ENCODE measurements around the gene SNAP91.
"Not testable (repeated sequence)": the region's sequence is repeated elsewhere in the genome, so short reads cannot be mapped to it uniquely, and the experiment has no call there.

The SNAP91 gene

DNA sequence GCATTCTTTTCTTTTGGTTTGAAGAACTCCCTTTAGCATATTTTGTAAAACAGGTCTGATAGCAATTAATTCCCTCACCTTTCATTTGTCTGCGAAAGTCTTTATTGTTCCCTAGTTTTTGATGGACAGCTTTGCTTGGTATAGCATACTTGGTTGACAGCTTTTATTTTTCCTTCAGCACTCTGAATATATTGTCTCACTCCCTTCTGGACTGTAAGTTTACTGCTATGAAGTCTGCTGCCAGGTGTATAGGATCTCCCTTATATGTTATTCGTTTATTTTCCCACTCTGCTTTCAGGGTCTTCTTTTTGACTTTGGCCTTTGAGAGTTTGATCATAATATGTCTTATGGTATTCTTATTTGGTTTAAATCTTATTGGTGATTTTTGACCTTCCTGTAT, 47.7 kb upstream of the SNAP91 start:
- no peak overlapping the region for H3K4ac ChIP-seq (ENCODE audit: low read depth in 1 of 2, low read length in 2 of 2)
- H3K4me2 ChIP-seq (ENCODE audit: low read length, poor library complexity, severe bottlenecking) = no peak overlapping the region
- no peak overlapping the region for H3K9ac ChIP-seq (ENCODE audit: low read length)
- no peak overlapping the region for H3K23ac ChIP-seq (ENCODE audit: low read length in 2 of 2)
- no peak overlapping the region for H2BK15ac ChIP-seq (ENCODE audit: low read depth, poor library complexity, severe bottlenecking)
- no peak overlapping the region for H3K4me3 ChIP-seq (ENCODE audit: insufficient read depth in 1 of 2, low read depth in 1 of 2, low read length in 2 of 2)
- 50% methylated on average over 1 of the region's 2 CpGs for WGBS
- H3K27ac ChIP-seq (ENCODE audit: low read length, poor library complexity, severe bottlenecking) = no peak overlapping the region
- H2AK5ac ChIP-seq (ENCODE audit: low read length, severe bottlenecking) = no peak overlapping the region
- no peak overlapping the region for H2AFZ ChIP-seq (ENCODE audit: low read depth, low read length)
- no peak overlapping the region for H2BK5ac ChIP-seq (ENCODE audit: low read depth, low read length, poor library complexity, severe bottlenecking)
- no peak overlapping the region for H4K91ac ChIP-seq (ENCODE audit: low read length)
- H3K9me3 ChIP-seq (ENCODE audit: control insufficient read depth, low read length) = peaks cover 40% of the 10 kb centered on the region
- no peak overlapping the region for H2BK12ac ChIP-seq (ENCODE audit: low read length in 2 of 2)
- no peak overlapping the region for H2BK120ac ChIP-seq (ENCODE audit: low read depth, low read length)
- no peaks in the 10 kb centered on the region for H3K79me1 ChIP-seq (replicated peaks; ENCODE audit: low read length, poor library complexity, severe bottlenecking)
- no peaks in the 10 kb centered on the region for H3K27me3 ChIP-seq (ENCODE audit: control insufficient read depth in 1 of 2, insufficient read depth in 1 of 2, low read length in 2 of 2)
- no peak overlapping the region for H3K14ac ChIP-seq (ENCODE audit: low read length in 2 of 2)
- no peaks in the 10 kb centered on the region for H3K4me1 ChIP-seq (ENCODE audit: control insufficient read depth, insufficient read depth, low read depth, low read length)
- H3K36me3 ChIP-seq (ENCODE audit: control insufficient read depth in 1 of 2, insufficient read depth in 2 of 2, low read depth in 1 of 2, low read length in 2 of 2) = no peaks in the 10 kb centered on the region
- no peak for DNase-seq
- no peak overlapping the region for H4K8ac ChIP-seq (ENCODE audit: low read length)
- H3K18ac ChIP-seq (ENCODE audit: low read depth in 1 of 2, low read length in 2 of 2) = no peak overlapping the region

- H4K91ac ChIP-seq (ENCODE audit: low read length); H2BK12ac ChIP-seq (ENCODE audit: low read length in 2 of 2); H2AFZ ChIP-seq (ENCODE audit: low read depth, low read length); DNase-seq; H3K23ac ChIP-seq (ENCODE audit: low read length in 2 of 2); H4K8ac ChIP-seq (ENCODE audit: low read length); H3K79me1 ChIP-seq (replicated peaks; ENCODE audit: low read length, poor library complexity, severe bottlenecking); H2BK15ac ChIP-seq (ENCODE audit: low read depth, poor library complexity, severe bottlenecking); H3K14ac ChIP-seq (ENCODE audit: low read length in 2 of 2); H3K4me1 ChIP-seq (ENCODE audit: control insufficient read depth, insufficient read depth, low read depth, low read length); H3K4ac ChIP-seq (ENCODE audit: low read depth in 1 of 2, low read length in 2 of 2); H3K27ac ChIP-seq (ENCODE audit: low read length, poor library complexity, severe bottlenecking); H3K4me2 ChIP-seq (ENCODE audit: low read length, poor library complexity, severe bottlenecking); H3K4me3 ChIP-seq (ENCODE audit: insufficient read depth in 1 of 2, low read depth in 1 of 2, low read length in 2 of 2); H2AK5ac ChIP-seq (ENCODE audit: low read length, severe bottlenecking); H2BK5ac ChIP-seq (ENCODE audit: low read depth, low read length, poor library complexity, severe bottlenecking); H3K36me3 ChIP-seq (ENCODE audit: control insufficient read depth in 1 of 2, insufficient read depth in 2 of 2, low read depth in 1 of 2, low read length in 2 of 2); H2BK120ac ChIP-seq (ENCODE audit: low read depth, low read length); H3K9ac ChIP-seq (ENCODE audit: low read length); H3K27me3 ChIP-seq (ENCODE audit: control insufficient read depth in 1 of 2, insufficient read depth in 1 of 2, low read length in 2 of 2); H3K18ac ChIP-seq (ENCODE audit: low read depth in 1 of 2, low read length in 2 of 2): not testable (repeated sequence)
- peaks cover 23% of the 10 kb centered on the region for H3K9me3 ChIP-seq (ENCODE audit: control insufficient read depth, low read length)
- 81% methylated on average over 3 of the region's 5 CpGs for WGBS
Observed at GRCh38 chr6:83752375-83752774, 43.5 kb upstream of the SNAP91 start.

DNA sequence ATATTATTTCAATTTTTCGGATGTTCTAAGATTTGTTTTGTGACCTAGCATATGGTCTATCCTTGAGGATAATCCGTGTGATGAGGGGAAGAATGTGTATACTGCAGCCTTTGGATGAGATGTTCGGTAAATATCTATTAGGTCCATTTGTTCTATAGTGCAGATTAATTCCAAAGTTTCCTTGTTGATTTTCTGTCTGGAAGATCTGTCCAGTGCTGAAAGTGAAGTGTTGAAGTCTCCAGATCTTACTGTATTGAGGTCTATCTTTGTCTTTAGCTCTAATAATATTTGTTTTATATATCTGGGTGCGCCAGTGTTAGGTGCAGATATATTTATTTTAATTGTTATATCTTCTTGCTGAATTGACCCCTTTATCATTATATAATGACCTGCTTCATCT, 32.2 kb upstream of the SNAP91 start:
- Histone ChIP-seq H3K36me3 (ENCODE audit: control insufficient read depth in 1 of 2, insufficient read depth in 2 of 2, low read depth in 1 of 2, low read length in 2 of 2) (no peaks in the 10 kb centered on the region), H3K4me2 (ENCODE audit: low read length, poor library complexity, severe bottlenecking) (no peak overlapping the region), H3K27ac (ENCODE audit: low read length, poor library complexity, severe bottlenecking) (no peak overlapping the region), H2AFZ (ENCODE audit: low read depth, low read length) (no peak overlapping the region), H2BK120ac (ENCODE audit: low read depth, low read length) (no peak overlapping the region), H3K18ac (ENCODE audit: low read depth in 1 of 2, low read length in 2 of 2) (no peak overlapping the region), H3K27me3 (ENCODE audit: control insufficient read depth in 1 of 2, insufficient read depth in 1 of 2, low read length in 2 of 2) (no peaks in the 10 kb centered on the region), H3K23ac (ENCODE audit: low read length in 2 of 2) (no peak overlapping the region), H3K4me1 (ENCODE audit: control insufficient read depth, insufficient read depth, low read depth, low read length) (no peaks in the 10 kb centered on the region), H4K91ac (ENCODE audit: low read length) (no peak overlapping the region), H2BK15ac (ENCODE audit: low read depth, poor library complexity, severe bottlenecking) (no peak overlapping the region), H2BK12ac (ENCODE audit: low read length in 2 of 2) (no peak overlapping the region), H3K79me1 (replicated peaks; ENCODE audit: low read length, poor library complexity, severe bottlenecking) (no peaks in the 10 kb centered on the region), H3K9me3 (ENCODE audit: control insufficient read depth, low read length) (no peaks in the 10 kb centered on the region), H3K9ac (ENCODE audit: low read length) (no peak overlapping the region), H3K14ac (ENCODE audit: low read length in 2 of 2) (no peak overlapping the region), H3K4me3 (ENCODE audit: insufficient read depth in 1 of 2, low read depth in 1 of 2, low read length in 2 of 2) (no peak overlapping the region), H2BK5ac (ENCODE audit: low read depth, low read length, poor library complexity, severe bottlenecking) (no peak overlapping the region), H2AK5ac (ENCODE audit: low read length, severe bottlenecking) (no peak overlapping the region), H3K4ac (ENCODE audit: low read depth in 1 of 2, low read length in 2 of 2) (no peak overlapping the region), H4K8ac (ENCODE audit: low read length) (no peak overlapping the region)
- no peak for DNase-seq
- WGBS = 61% methylated on average over 3 of the region's 4 CpGs

DNA sequence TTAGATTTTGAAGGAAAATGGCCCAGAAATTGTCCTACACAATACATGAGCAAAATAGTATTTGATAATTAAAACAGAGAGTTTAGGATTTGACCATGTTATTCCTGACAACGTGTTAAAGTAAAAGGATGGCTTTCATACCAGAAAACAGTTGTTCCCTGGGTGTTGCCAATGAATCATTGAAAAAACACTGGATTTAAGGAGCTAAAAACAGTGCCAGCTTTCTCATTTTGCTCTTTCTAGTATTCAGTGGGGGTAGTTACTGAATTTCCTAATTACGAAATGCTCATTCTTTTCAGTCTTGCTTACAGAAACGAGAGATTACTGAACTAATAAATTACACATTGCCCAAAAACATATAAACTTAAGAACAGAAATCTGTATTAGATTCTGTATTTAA, 26.6 kb upstream of the SNAP91 start:
- Histone ChIP-seq H3K79me1 (replicated peaks; ENCODE audit: low read length, poor library complexity, severe bottlenecking) (no peaks in the 10 kb centered on the region), H2BK120ac (ENCODE audit: low read depth, low read length) (no peak overlapping the region), H3K9me3 (ENCODE audit: control insufficient read depth, low read length) (no peaks in the 10 kb centered on the region), H3K4me1 (ENCODE audit: control insufficient read depth, insufficient read depth, low read depth, low read length) (no peaks in the 10 kb centered on the region), H3K4ac (ENCODE audit: low read depth in 1 of 2, low read length in 2 of 2) (no peak overlapping the region), H3K27me3 (ENCODE audit: control insufficient read depth in 1 of 2, insufficient read depth in 1 of 2, low read length in 2 of 2) (no peaks in the 10 kb centered on the region), H3K9ac (ENCODE audit: low read length) (no peak overlapping the region), H3K4me3 (ENCODE audit: insufficient read depth in 1 of 2, low read depth in 1 of 2, low read length in 2 of 2) (no peak overlapping the region), H2BK5ac (ENCODE audit: low read depth, low read length, poor library complexity, severe bottlenecking) (no peak overlapping the region), H2BK15ac (ENCODE audit: low read depth, poor library complexity, severe bottlenecking) (no peak overlapping the region), H3K14ac (ENCODE audit: low read length in 2 of 2) (no peak overlapping the region), H2AFZ (ENCODE audit: low read depth, low read length) (no peak overlapping the region), H3K23ac (ENCODE audit: low read length in 2 of 2) (no peak overlapping the region), H4K8ac (ENCODE audit: low read length) (no peak overlapping the region), H3K4me2 (ENCODE audit: low read length, poor library complexity, severe bottlenecking) (no peak overlapping the region), H4K91ac (ENCODE audit: low read length) (no peak overlapping the region), H3K18ac (ENCODE audit: low read depth in 1 of 2, low read length in 2 of 2) (no peak overlapping the region), H3K27ac (ENCODE audit: low read length, poor library complexity, severe bottlenecking) (no peak overlapping the region), H3K36me3 (ENCODE audit: control insufficient read depth in 1 of 2, insufficient read depth in 2 of 2, low read depth in 1 of 2, low read length in 2 of 2) (no peaks in the 10 kb centered on the region), H2BK12ac (ENCODE audit: low read length in 2 of 2) (no peak overlapping the region), H2AK5ac (ENCODE audit: low read length, severe bottlenecking) (no peak overlapping the region)
- WGBS = 75% methylated on average over 1 of the region's 3 CpGs
- DNase-seq = no peak
